H9 (cell line): ENCODE results near the gene PDZD7. TPM values are rescaled to one million over a fixed set of nuclear protein-coding genes. Genes with fewer than 3 reads are reported as not detected.

Experiments
- DNase-seq: peaks from one replicate; pipeline ENCODE4 v3.0.0-alpha.2; 2017
- H2AFZ ChIP-seq: one replicate; pipeline ENCODE4 v1.6.1; 2013; ENCODE audit warnings: mild to moderate bottlenecking, low read length, control low read depth, moderate library complexity
- H2AK5ac ChIP-seq: 2 replicates; pipeline ENCODE4 v1.6.1; 2013; ENCODE audit warnings: low read length, control low read depth, mixed read lengths; ENCODE audit not compliant: insufficient read length
- H2BK120ac ChIP-seq: one replicate; pipeline ENCODE4 v1.6.1; 2013; ENCODE audit warnings: low read depth, mild to moderate bottlenecking, low read length, control low read depth, inconsistent platforms; ENCODE audit not compliant: poor library complexity, severe bottlenecking
- H2BK12ac ChIP-seq: 2 replicates; pipeline ENCODE4 v1.6.1; 2013; ENCODE audit warnings: low read length, control low read depth, mixed read lengths, low read depth; ENCODE audit not compliant: insufficient read length
- H2BK15ac ChIP-seq: 2 replicates; pipeline ENCODE4 v1.6.1; 2013; ENCODE audit warnings: low read depth, low read length, control low read depth
- H2BK20ac ChIP-seq: one replicate; pipeline ENCODE4 v1.6.1; 2013; ENCODE audit warnings: low read depth, mild to moderate bottlenecking, low read length, control low read depth, inconsistent platforms; ENCODE audit not compliant: poor library complexity, severe bottlenecking
- H2BK5ac ChIP-seq: 2 replicates; pipeline ENCODE4 v1.6.1; 2013; ENCODE audit warnings: low read length, control low read depth, mixed read lengths; ENCODE audit not compliant: insufficient read length
- H3K14ac ChIP-seq: 2 replicates; pipeline ENCODE4 v1.6.1; 2013; ENCODE audit warnings: low read length, control low read depth; ENCODE audit not compliant: insufficient read depth
- H3K18ac ChIP-seq: 2 replicates; pipeline ENCODE4 v1.6.1; 2013; ENCODE audit warnings: low read depth, mild to moderate bottlenecking, mixed read lengths, low read length, control low read depth; ENCODE audit not compliant: insufficient read length
- H3K23ac ChIP-seq: 2 replicates; pipeline ENCODE4 v1.6.1; 2013; ENCODE audit warnings: low read length, control low read depth, mixed read lengths, low read depth; ENCODE audit not compliant: insufficient read length
- H3K23me2 ChIP-seq: 2 replicates; pipeline ENCODE4 v1.6.1; 2013; ENCODE audit warnings: low read depth, mild to moderate bottlenecking, mixed read lengths, low read length, control low read depth; ENCODE audit not compliant: insufficient read length, poor library complexity, severe bottlenecking
- H3K27ac ChIP-seq: 2 replicates; pipeline ENCODE4 v1.5.1; 2013; ENCODE audit warnings: low read length, control low read depth, mixed read lengths, low read depth; ENCODE audit not compliant: insufficient read length
- H3K27me3 ChIP-seq: 2 replicates; pipeline ENCODE4 v1.6.1; 2013; ENCODE audit warnings: low read length, control low read depth, inconsistent platforms; ENCODE audit not compliant: insufficient read depth
- H3K4ac ChIP-seq: 2 replicates; pipeline ENCODE4 v1.6.1; 2013; ENCODE audit warnings: low read depth, mild to moderate bottlenecking, control low read depth, inconsistent platforms, low read length, moderate library complexity
- H3K4me1 ChIP-seq: 2 replicates; pipeline ENCODE4 v1.6.1; 2013; ENCODE audit warnings: low read length, control low read depth, inconsistent platforms; ENCODE audit not compliant: insufficient read depth
- H3K4me2 ChIP-seq: 2 replicates; pipeline ENCODE4 v1.6.1; 2013; ENCODE audit warnings: low read length, control low read depth, mixed read lengths; ENCODE audit not compliant: insufficient read length, insufficient read depth
- H3K56ac ChIP-seq: 2 replicates; pipeline ENCODE4 v1.6.1; 2013; ENCODE audit warnings: low read depth, mild to moderate bottlenecking, mixed read lengths, low read length, control low read depth; ENCODE audit not compliant: insufficient read length
- H3K79me1 ChIP-seq: 2 replicates; pipeline ENCODE4 v1.6.1; 2013; ENCODE audit warnings: low read depth, mild to moderate bottlenecking, moderate library complexity, low read length, control low read depth, inconsistent platforms; ENCODE audit not compliant: insufficient read depth, poor library complexity, severe bottlenecking
- H3K79me2 ChIP-seq: 2 replicates; pipeline ENCODE4 v1.6.1; 2013; ENCODE audit warnings: low read length, control low read depth, inconsistent platforms; ENCODE audit not compliant: insufficient read depth
- H3K9ac ChIP-seq: 2 replicates; pipeline ENCODE4 v1.6.1; 2013; ENCODE audit warnings: low read length, control low read depth, mixed read lengths; ENCODE audit not compliant: insufficient read length; ENCODE audit errors: extremely low read depth
- H3K9me3 ChIP-seq: one replicate; pipeline ENCODE4 v1.6.1; 2013; ENCODE audit warnings: low read depth, low read length, inconsistent platforms; ENCODE audit not compliant: control insufficient read depth
- H3T11ph ChIP-seq: one replicate; pipeline ENCODE4 v1.6.1; 2013; ENCODE audit warnings: mild to moderate bottlenecking, low read length, control low read depth, inconsistent platforms
- H4K20me1 ChIP-seq: one replicate; pipeline ENCODE4 v1.6.1; 2013; ENCODE audit not compliant: control insufficient read depth, insufficient read length, insufficient read depth
- H4K5ac ChIP-seq: 2 replicates; pipeline ENCODE4 v1.6.1; 2013; ENCODE audit warnings: low read depth, mild to moderate bottlenecking, mixed read lengths, low read length, control low read depth; ENCODE audit not compliant: insufficient read length
- H4K8ac ChIP-seq: replicated peaks from 2 replicates; pipeline ENCODE4 v1.6.1; 2013; ENCODE audit warnings: low read length, control low read depth, mixed read lengths, low read depth; ENCODE audit not compliant: insufficient read length
- H4K91ac ChIP-seq: 2 replicates; pipeline ENCODE4 v1.6.1; 2013; ENCODE audit warnings: low read depth, mild to moderate bottlenecking, moderate library complexity, mixed read lengths, low read length, control low read depth; ENCODE audit not compliant: insufficient read length
- H3K27ac Mint-ChIP-seq, 3 experiments: 2 replicates in 2 of 3; 3 replicates in 1 of 3; pipeline ENCODE4 v1.8.0; 2020 to 2021; ENCODE audit warnings: mixed read lengths in 3 of 3, mild to moderate bottlenecking in 1 of 3, moderate library complexity in 1 of 3
- H3K27me3 Mint-ChIP-seq: 2 replicates; pipeline ENCODE4 v1.8.0; 2021; ENCODE audit warnings: low read depth, mild to moderate bottlenecking, moderate library complexity, mixed read lengths
- H3K36me3 Mint-ChIP-seq, 3 experiments: 2 replicates in 2 of 3; 3 replicates in 1 of 3; pipeline ENCODE4 v1.8.0; 2020 to 2021; ENCODE audit warnings: low read depth in 3 of 3, mixed read lengths in 3 of 3; ENCODE audit not compliant: insufficient read depth in 1 of 3
- H3K4me1 Mint-ChIP-seq, 2 experiments: 2 replicates each; pipeline ENCODE4 v1.8.0; 2020; ENCODE audit warnings: mixed read lengths in 2 of 2
- H3K4me3 Mint-ChIP-seq, 2 experiments: 2 replicates in 1 of 2; 3 replicates in 1 of 2; pipeline ENCODE4 v1.8.0; 2020 to 2021; ENCODE audit warnings: mild to moderate bottlenecking in 2 of 2, mixed read lengths in 2 of 2, moderate library complexity in 1 of 2
- H3K9me3 Mint-ChIP-seq, 2 experiments: 2 replicates in 1 of 2; 3 replicates in 1 of 2; pipeline ENCODE4 v1.8.0; 2020; ENCODE audit warnings: mild to moderate bottlenecking in 2 of 2, mixed read lengths in 2 of 2, moderate library complexity in 1 of 2
- WGBS: extraction: QIAGEN DNeasy Blood & Tissue Kit; methylation state at CpG from one replicate; pipeline ENCODE4 v1.1.7; 2013; ENCODE audit warnings: missing lambda C conversion rate, low lambda C conversion rate, mixed read lengths; ENCODE audit not compliant: insufficient read length; ENCODE audit errors: extremely low coverage; 5-methylcytosine and 5-hydroxymethylcytosine counted together
- total RNA-seq: library from RNA; stranded (reverse); gene quantifications from 2 replicates; pipeline ENCODE4 v1.2.1, GENCODE V29; 2021
- TF ChIP-seq, protein P1 (sequence below): fragments of 200-600 bp; sonication (generic); conservative IDR thresholded peaks from 3 replicates; pipeline ENCODE4 v1.8.0; 2021; ENCODE audit warnings: antibody characterized with exemption, mild to moderate bottlenecking

PDZD7 gene
- total RNA-seq, 1 experiment from 2014 or later, result 2.0 TPM

DNA sequence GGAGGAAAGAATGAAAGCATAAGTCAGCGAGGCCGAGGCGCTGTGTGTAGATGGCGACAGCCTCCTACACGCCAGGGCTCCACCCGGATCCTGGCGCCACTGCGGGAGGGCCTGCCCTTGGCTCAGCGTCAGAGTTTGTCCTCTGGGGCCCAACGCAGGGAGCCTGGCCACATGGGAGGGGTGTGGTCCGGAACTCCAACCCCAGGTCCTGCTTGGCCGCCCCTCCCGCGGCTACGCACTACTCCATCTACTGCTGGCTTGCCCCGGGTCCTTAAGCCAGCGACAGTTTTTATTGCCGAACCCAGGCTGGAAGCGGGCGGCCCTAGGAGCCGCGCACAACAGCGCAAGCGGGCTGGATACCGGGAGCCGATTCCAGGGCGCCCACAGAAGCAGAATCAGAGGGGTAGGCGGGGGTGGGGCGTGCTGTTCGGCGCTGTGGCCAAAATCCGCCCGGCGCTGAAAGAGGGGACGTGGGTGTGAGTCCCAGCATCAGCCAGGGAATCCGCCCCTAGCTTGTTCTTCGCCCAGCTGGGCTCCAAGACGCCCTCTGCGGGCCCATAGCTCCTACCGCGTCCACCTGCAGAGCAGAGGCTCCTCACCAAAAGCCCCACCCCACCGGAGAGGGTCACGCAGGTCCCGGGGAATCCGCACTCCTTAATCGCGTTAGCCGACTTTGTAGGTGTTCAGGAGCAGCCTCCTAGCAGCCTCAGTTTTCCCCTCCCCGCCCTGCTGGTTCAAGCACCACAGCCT is 35.4 kb upstream of the PDZD7 start:
- H3K23ac ChIP-seq, result no peak overlapping the region
- H3K56ac ChIP-seq, result no peak overlapping the region
- Mint-ChIP-seq H3K4me1 (peaks cover 24 to 32% of the 10 kb centered on the region in 2 experiments), H3K27me3 (peaks cover 70% of the 10 kb centered on the region), H3K27ac (no peak overlapping the region), H3K4me3 (peak overlapping the region; percentile 71 to 87), H3K9me3 (no peaks in the 10 kb centered on the region; a peak in 1 of 5 replicates), H3K36me3 (no peaks in the 10 kb centered on the region; a peak in 1 of 7 replicates)
- H2BK120ac ChIP-seq, result no peak overlapping the region
- peak overlapping the region; percentile 69 for H3K4me2 ChIP-seq
- WGBS, result no CpG with 5 or more reads among the region's 49 CpGs
- H3K18ac ChIP-seq, result no peak overlapping the region
- no peak overlapping the region for H2AK5ac ChIP-seq
- no peak overlapping the region for H3K14ac ChIP-seq
- no peak overlapping the region for H4K91ac ChIP-seq
- no peaks in the 10 kb centered on the region for H4K20me1 ChIP-seq
- no peaks in the 10 kb centered on the region; the same call in 1 of the 2 replicates for H3K4me1 ChIP-seq
- no peak overlapping the region for H3T11ph ChIP-seq
- no peak overlapping the region for H3K4ac ChIP-seq
- peaks cover 45% of the 10 kb centered on the region for H3K27me3 ChIP-seq
- no peaks in the 10 kb centered on the region for H3K79me1 ChIP-seq
- H2BK15ac ChIP-seq, result no peak overlapping the region
- no peak overlapping the region for H2BK12ac ChIP-seq
- H2BK20ac ChIP-seq, result no peak overlapping the region
- no peak overlapping the region for H4K5ac ChIP-seq
- H2AFZ ChIP-seq, result no peak overlapping the region
- H3K27ac ChIP-seq, result no peak overlapping the region
- TF ChIP-seq, protein P1, sequence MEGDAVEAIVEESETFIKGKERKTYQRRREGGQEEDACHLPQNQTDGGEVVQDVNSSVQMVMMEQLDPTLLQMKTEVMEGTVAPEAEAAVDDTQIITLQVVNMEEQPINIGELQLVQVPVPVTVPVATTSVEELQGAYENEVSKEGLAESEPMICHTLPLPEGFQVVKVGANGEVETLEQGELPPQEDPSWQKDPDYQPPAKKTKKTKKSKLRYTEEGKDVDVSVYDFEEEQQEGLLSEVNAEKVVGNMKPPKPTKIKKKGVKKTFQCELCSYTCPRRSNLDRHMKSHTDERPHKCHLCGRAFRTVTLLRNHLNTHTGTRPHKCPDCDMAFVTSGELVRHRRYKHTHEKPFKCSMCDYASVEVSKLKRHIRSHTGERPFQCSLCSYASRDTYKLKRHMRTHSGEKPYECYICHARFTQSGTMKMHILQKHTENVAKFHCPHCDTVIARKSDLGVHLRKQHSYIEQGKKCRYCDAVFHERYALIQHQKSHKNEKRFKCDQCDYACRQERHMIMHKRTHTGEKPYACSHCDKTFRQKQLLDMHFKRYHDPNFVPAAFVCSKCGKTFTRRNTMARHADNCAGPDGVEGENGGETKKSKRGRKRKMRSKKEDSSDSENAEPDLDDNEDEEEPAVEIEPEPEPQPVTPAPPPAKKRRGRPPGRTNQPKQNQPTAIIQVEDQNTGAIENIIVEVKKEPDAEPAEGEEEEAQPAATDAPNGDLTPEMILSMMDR, result peak; percentile 47; the same call in 2 of the 3 replicates
- no peaks in the 10 kb centered on the region for H3K79me2 ChIP-seq
- DNase-seq, result peak; percentile 74
- H4K8ac ChIP-seq, result no peak overlapping the region
- H2BK5ac ChIP-seq, result no peak overlapping the region
- H3K9me3 ChIP-seq, result no peaks in the 10 kb centered on the region
- no peak overlapping the region for H3K9ac ChIP-seq
- H3K23me2 ChIP-seq, result peaks cover 31% of the 10 kb centered on the region
